Stimulated activated CD8-positive, alpha-beta memory T cell treated with anti-CD3 and anti-CD28 coated beads, Interleukin-12 subunit alpha, Interleukin-12 subunit beta, amount 100 ng/mL, for 1 hour (primary cell): ENCODE measurements around the gene TNPO2.

Experiments
- DNase-seq: peaks from one replicate; pipeline ENCODE4 v3.0.0-alpha.2; 2020; ENCODE audit warnings: low read depth

Gene TNPO2

DNA sequence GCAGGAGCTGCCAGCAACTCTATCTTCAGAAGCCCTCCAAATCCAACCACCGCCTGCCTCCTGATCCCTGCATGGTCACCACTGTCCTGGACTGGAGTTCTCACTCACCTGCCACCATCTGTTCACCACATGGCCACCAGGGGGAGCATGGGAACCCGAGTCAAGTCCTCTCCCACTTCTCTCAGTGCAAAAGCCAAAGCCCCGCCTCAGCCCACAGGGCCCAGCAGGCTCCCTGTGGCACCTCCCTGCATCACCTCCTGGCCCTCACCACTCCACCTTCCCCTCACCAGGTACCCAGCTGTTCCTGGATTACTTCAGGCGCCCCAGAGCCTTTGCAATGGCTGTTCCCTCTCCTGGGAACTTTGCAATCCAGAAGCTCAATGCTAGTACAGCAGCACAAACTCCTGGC, 47.3 kb downstream of the TNPO2 start:
- peak; percentile 81 for DNase-seq

DNA sequence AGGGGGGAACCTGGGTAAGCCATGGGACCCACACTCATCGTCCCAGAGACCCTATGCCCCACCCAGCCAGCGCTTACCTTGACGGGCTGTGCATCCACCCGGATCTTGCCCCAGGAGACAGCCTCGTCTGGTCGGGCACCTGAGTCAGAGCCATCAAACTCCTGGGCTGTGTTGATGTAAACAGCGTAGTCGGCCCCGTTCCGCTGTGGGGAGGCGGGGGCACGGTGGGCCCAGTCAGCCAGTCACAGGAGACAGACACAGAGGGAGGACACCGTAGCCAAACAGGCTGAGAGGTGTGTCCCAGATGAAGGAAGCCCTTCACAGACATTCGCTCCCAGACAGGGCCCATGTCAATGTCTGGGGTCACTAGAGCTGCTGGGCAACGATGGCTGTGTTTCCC, 47.8 kb downstream of the TNPO2 start:
- no peak for DNase-seq

DNA sequence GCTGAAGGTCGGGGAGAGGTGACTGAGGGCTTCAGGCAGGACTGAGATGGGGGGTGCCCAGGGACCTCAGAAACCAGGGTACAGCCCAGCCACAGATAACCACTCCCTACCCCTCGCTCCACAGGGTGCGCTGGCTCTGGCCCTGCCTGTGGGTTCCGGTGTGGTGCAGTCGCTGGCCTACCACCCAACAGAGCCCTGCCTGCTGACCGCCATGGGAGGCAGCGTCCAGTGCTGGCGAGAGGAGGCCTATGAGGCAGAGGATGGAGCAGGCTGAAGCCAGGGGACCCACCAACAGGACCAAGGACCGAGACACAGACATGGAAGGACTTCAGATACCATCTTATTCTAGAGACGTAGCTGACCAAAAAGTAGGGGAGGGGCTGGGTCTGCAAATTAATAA, 48.3 kb downstream of the TNPO2 start:
- no peak for DNase-seq

DNA sequence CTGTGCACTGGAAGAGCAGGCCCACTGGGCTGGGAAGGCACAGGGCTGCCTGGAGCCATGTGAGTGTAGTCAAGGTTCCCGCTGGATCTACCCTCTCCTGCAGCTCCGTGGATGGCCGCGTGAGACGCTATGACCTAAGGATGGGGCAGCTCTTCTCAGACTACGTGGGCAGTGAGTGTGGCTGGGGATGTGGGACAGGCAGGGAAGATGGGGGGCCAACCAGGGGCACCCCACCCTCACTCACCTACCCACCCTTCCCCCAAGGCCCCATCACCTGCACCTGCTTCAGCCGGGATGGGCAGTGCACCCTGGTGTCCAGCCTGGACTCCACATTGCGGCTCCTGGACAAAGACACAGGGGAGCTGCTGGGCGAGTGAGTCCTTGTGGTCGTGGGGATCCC, 51.0 kb downstream of the TNPO2 start:
- DNase-seq = no peak

DNA sequence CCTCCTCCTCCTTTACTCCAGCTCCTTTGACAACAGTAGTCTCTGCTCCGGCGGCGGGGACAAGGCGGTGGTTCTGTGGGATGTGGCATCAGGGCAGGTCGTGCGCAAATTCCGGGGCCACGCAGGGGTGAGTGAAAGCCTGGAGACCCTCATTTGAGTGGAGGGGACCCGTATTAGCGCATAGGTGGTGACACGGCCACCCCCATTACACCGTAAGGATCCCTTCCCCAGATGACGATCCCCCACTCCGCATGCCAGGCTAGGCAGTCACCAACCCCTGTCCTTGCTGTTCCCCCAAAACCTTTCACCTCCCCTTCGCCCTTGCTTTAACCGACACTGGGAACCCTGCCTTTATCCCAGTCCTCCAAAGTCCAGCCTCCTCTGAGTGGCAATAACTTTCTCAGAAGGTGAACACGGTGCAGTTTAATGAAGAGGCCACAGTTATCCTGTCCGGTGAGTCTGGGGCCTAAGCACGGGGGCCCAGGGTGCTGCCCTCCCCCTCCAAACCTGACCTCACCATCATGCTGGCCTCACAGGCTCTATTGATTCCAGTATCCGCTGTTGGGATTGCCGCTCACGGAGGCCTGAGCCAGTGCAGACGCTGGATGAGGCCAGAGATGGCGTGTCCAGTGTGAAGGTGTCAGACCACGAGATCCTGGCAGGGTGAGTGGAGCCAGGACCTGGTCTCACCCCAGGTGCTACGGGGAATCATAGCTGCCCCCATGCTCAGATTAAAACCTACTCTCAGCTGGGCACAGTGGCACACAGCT, 53.4 kb downstream of the TNPO2 start:
- DNase-seq = no peak

DNA sequence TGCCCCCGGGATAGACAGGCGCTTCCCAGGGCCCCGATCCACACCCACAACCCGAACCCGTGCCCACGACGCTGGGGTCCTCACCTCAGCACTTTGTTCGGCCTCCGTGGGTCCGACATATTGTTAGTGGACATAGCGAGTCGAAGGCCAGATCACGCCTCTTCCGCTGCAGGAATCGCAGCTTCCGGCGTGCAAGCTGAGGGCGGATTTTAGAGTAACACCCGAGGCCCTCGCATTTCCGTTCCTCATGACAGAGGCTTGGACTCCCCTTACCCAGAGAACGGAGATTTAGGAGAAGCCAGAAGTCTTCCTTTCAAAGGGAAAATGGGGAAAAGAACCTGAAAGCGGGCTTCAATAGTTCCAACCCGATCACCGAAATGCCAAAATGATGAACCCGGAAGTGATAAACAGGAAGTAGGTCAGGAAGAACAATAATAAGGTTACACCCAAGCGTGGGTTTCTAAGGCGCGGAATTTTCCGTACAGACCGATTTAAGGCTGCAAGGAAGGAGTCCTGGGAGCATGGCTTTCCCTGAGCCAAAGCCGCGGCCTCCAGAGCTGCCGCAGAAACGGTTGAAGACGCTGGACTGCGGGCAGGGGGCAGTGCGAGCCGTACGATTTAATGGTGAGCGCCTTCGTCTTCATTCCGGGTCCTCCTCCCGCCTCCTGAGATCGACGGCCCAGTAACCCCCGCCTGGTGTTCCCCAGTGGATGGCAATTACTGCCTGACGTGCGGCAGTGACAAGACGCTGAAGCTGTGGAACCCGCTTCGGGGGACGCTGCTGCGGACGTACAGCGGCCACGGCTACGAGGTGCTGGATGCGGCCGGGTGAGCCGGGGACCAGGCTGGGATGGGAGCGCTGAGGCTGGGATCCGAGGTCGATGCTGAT, 54.2 kb downstream of the TNPO2 start:
- peak; percentile 61 for DNase-seq

DNA sequence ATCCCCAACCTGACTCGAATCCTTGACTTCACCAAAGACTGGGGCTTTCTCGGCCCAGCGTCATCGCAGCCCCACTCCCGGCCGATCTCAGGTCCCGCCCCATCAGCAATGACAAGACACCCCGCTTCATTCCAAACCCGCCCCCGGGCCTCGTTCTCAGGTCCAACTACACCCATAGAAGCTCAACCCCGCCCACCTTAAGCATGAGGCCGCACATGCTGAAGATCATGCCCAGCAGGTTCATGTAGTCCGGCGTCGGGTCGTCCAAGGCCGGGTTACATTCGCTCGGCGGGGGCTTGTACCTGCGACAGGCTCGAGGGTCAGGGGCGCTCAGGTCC, 54.8 kb downstream of the TNPO2 start:
- peak; percentile 40 for DNase-seq

DNA sequence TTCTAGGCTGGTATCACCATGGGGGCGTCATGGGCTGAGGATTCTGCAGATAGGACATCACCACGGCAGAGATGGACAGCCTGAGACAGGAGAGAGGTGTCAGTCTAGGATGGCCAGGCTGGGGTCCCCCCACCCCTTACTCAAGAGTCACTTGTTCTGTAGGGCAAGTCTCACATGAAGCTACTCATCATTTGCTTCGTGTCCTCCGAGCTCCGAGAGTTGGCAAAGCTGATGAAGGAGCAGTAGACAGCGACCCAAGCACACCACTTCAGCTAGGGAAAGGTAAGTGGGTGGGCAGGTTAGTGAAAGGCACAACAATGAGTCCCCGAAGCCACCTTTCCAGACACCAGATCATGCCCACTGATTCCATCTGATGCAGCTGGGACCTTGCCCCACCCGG, 55.4 kb downstream of the TNPO2 start:
- no peak for DNase-seq

DNA sequence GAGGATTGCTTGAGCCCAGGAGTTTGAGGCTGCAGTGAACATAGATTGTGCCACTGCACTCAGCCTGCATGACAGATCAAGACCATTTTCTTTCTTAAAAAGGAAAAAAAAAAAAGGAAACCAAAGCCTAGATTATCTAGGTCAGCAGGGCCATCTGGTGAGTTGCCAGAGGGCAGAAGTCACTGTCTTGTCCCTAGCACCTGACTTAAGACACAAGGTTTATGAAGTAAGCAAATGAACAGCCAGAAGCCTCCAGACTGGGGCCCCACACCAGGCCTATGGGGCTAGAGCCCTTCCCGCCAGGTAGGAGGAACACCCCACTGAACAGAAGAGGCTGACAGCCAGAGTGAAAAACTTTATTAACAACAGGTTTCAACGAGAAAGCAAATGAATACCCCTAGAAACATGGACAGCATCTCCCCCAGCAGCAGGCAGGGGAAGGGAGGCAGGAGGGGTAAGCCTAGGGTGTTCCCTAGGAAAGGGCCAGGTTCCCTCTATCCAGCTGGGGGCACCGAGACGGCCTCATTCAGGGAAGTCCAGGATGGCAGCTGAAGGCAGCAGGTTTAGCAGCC, 55.9 kb downstream of the TNPO2 start:
- DNase-seq = no peak

DNA sequence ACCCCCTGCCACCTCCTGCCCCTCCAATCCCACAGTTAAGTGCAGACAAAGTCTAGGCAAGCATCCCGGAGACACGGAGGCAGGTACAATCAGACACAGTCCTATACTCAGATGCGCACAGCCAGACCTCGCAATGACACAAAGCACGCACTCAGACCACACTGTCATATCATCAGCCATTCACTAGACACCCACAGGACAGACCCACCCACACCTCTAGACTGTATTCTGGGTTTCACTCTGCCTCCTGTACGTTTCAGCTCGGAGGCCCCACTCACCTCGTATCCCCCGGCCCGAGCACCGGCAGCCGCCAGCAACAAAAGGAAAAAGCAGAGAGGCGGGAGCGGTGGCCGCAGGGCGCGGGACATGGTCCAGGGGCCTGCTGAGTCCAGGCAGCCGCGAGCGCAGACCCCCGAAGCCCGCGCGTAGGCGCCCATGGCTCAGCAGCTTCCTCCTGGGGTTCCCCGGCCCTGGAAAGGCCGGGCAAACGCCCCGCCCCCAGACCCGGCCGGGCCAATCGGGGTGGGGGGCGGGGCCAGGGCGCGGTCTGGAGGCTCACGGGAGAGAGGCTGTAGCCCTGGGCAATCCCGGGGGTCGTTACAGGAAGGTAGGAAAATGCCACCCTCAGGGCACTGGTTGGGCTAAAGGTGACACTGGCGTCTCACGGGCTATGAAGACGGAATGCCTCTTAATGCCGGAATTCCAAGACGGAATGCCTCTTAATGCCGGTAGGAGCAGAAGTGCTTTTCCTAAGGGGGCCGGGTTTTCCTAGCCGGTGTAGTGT, 57.3 kb downstream of the TNPO2 start, which contains the start of the genes MAN2B1 and WDR83:
TSS of gene MAN2B1 (minus strand) at position 478 of the 784 bp plus-strand sequence. CDS start at position 437, 41 bp downstream.
TSS of gene WDR83 (plus strand) at position 543 of the 784 bp plus-strand sequence. CDS start 2,984 bp downstream, outside the sequence.
- peak; percentile 66 for DNase-seq

DNA sequence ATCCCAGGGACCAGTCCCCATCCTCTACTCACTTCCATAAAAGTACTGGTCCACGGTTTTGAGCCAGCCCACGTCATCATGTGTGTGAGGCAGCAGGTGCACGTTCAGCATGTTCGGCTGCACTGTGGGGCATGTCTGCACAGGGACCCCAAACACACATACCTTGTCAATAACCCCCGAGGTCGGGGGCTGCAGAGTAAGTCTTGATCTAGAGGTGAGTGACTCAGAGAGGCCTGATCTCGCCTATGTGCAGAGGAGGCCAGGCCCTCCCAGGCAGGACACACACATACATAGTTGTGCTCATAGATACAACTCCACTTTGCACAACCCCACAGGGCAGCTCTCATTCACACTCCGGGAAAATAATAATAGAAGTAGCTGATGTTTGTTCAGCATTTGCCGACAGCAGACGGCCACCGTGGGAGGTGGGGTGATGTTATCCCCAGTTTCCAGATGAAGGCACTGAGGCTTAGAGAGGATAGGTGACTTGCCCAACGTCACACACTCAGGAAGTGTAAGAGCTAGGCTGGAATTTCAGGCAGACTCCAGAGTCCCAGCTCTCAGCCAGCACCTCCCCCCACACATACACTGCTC, 58.0 kb downstream of the TNPO2 start:
- no peak for DNase-seq

DNA sequence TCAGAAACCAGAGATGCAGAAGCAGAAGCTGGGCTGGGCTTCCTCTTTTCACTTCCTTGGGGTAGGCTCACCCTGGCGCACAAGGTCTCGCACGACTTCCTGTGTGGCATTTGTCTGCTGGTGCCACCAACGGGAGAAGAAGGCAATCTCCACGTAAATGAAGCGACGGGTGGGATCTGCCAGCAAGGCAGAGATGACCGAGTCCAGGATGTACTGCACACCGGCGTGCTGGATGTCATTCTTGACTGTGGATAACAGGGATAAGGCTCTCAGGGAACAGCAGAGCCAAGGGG, 58.5 kb downstream of the TNPO2 start:
- no peak for DNase-seq

DNA sequence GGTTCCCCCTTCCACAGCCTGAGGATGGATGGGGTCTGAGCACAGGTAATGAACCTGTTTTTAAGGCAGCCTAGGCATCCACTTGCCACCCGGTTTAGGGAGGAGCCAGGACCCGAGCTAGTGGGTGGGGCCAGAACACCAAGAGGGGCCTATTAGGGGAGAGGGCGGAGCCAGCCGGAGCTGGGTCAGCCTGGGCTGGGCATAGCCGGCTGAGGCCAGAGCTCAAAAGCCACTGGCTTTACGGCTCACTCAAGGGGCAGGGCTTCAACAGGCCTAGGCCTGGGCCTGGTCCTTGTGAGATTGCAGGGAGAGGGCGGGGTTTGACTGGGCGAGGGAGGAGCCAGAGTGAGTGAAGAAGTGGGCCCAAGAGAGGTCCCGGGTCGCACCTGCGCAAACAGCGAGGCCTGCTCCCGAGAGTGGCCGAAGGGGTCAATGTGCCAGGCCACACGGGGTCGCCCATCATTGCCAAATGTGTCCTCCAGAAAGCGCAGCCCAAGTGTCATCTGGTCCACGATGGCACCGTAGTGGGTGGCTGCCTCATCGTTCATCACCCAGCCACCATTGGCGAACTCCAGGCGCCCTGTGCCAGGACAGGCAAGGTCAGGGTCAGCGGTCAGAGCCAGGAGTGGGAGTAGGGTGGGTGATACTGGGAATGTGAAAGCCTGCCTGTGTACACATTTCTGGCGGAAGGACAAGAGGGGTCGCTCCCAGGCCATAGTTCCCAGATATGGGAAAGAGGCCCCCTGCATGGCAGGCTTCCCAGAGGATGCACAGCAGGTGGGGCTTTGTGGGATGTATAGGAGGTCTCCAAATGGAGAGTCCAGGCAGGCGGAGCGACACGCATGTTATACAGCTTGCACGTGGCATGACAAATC, 59.1 kb downstream of the TNPO2 start:
- DNase-seq = no peak

DNA sequence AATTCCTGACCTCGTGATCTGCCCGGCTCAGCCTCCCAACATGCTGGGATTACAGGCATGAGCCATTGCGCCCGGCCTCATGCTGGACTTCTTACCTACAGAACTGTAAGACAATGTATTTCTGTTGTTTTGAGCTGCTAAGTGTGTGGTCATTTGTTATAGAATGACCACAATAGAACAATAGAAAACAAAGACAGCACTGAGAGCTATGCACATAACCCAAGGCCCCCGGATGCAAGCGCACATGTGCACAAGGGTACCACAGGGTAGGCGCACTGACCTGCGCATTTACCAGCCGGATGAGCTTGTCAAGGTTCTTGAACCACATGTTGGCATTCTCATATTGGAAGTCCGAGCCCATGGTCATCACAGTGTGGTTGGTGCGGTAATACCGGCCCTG, 62.8 kb downstream of the TNPO2 start:
- DNase-seq = no peak

DNA sequence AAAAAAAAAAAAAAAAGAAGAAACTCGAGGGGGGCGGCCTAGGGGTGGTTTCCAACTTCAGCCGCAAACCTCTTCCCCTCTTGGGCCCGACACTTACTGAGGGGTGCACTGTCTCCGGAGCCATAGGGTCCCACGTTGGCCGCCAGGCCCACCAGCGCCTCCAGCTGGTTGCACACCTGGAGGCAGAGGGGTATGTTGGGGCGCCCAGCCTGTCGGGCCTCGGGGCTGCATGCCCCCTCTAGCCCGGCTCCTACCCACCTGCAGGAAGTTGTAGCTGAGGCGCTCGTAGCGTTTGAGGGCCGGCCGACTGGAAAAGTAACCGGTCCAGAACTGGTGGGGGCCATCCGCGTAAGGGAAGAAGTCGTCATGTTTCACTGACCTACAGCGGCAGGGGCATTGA, 65.8 kb downstream of the TNPO2 start:
- DNase-seq = no peak

DNA sequence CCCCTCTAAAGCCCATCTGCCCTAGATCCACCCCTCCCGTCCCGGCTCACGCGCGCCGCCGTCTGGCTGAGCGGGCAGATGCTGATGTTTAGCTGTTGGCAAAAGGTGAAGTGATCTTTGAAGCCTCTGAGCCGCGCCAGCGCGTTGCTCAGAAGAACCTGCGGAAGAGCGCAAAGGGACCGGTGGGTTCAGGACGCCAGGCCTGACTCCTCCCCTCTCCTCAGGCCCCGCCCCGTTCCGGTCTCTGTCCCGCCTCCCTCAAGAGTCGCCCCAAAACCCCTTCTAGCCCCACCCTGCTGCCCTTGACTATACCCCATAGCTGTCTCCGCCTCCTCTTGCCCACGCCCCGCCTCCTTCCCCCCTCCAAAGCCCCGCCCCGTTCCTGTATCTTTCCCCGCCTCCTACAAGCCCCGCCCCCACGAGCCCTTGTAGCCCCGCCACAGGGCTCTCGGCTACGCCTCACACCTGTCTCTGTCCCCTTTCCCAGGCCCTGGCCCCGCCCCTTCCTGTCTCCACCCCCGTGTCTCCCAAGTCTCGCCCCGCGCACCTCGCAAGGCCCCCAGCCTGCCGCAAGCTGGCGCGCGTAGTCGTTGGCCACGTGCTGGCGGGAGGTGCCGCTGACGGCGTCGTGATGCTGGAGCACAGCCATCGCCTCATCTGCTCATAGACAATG, 66.7 kb downstream of the TNPO2 start:
- no peak for DNase-seq

DNA sequence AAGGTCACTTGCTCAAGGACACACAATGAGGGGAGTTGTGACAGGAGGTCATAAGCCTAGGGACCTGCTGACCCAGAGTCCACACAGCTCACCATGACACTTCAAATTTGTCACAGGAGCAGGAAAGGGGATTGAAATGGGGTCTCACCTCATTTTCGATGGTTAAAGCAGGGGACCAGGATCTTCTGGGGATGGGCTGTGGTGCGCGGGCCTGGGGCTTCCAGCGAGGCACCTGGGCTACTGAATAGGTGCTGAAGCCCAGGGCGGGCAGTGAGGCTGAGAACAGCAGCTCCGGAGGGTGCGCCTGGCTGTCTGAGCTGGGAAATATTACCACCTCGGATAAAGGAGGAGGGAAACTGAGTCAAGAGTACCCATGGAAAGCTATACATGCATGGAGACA, 68.2 kb downstream of the TNPO2 start:
- DNase-seq = no peak

DNA sequence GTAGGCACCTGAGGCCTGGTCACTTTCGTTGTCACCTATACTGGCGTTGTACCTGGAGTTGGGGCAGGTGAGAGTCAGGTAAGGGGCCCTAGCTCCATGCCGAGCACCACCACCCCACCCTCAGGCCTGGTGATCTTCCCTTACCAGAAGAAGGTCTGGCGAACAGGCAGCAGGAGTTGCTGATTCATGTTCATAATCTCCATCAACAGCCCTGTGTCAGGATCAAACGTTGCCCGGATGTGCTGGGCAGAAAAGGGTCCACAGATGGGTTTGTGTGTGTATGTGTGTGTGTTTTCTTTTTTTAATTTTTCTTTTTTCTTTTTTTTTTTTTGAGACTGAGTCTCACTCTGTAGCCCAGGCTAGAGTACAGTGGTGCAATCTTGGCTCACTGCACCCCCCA, 71.5 kb downstream of the TNPO2 start:
- no peak for DNase-seq

DNA sequence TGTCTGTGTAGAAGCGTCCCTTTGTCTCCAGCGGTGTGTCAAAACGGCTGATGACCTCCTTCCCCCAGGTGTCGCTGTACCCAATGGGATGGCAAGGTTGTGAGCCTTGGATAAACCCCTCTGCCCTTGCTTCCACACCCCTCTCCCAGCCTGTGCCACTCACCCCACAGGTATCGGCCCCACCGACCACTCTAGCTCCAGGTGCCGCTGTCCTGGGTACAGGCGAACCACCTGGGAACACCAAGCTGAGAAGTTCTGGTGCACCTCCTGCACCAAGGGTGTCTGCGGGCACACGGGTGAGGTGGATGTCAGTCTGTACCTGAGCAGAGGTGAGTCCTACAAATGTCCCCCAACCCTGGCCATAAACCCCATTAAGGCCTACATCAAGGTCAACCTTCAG, 73.8 kb downstream of the TNPO2 start:
- no peak for DNase-seq
